SU-DHL-6 (cell line): ENCODE data around the gene TRIM42.

ENCODE experiments used
- CTCF ChIP-seq: fragments of 200-600 bp; sonication (generic); IDR thresholded peaks from one replicate; pipeline ENCODE4 v1.5.1; 2017; ENCODE audit warnings: antibody characterized with exemption, mild to moderate bottlenecking, low read length, moderate library complexity; ENCODE audit not compliant: insufficient read depth, poor library complexity, severe bottlenecking
- EZH2phosphoT487 ChIP-seq: fragments of 200-600 bp; sonication (generic), shearing (Covaris generic); conservative IDR thresholded peaks from 2 replicates; pipeline ENCODE4 v1.6.1; 2018; ENCODE audit warnings: mild to moderate bottlenecking, antibody characterized with exemption, low read length, moderate library complexity, mixed read lengths

- no peak for TF ChIP-seq CTCF
- no peak for TF ChIP-seq EZH2phosphoT487
Observed at GRCh38 chr3:140704733-140705132, 26.9 kb downstream of the TRIM42 start.
